Measurements from ENCODE around the gene PRELID3B.
A peak's percentile ranks its signal among the peaks of the same experiment; 100 is the strongest.
"Not testable (repeated sequence)": the region's sequence is repeated elsewhere in the genome, so short reads cannot be mapped to it uniquely, and the experiment has no call there.

Gene PRELID3B

GRCh38 chr20:59014680-59015389 is 27.8 kb downstream of the PRELID3B start:
- Histone ChIP-seq H3K9me3 (replicated peaks; ENCODE audit: low read length) (no peaks in the 10 kb centered on the region), H3K4me2 (ENCODE audit: low read length) (no peak overlapping the region), H3K4me3 (ENCODE audit: low read length) (no peak overlapping the region), H3K9ac (ENCODE audit: low read depth, low read length) (no peak overlapping the region), H3K36me3 (ENCODE audit: insufficient read depth, low read length) (no peaks in the 10 kb centered on the region), H3K4me1 (ENCODE audit: control insufficient read depth, insufficient read depth, low read length) (peaks cover 14% of the 10 kb centered on the region), H3K27me3 (ENCODE audit: control insufficient read depth, insufficient read depth, low read length) (no peaks in the 10 kb centered on the region)

GRCh38 chr20:59013959-59014608 is 28.5 kb downstream of the PRELID3B start:
- H3K27me3 ChIP-seq (ENCODE audit: control insufficient read depth, insufficient read depth, low read length), result no peaks in the 10 kb centered on the region
- H3K36me3 ChIP-seq (ENCODE audit: insufficient read depth, low read length), result no peaks in the 10 kb centered on the region
- H3K4me1 ChIP-seq (ENCODE audit: control insufficient read depth, insufficient read depth, low read length), result peaks cover 14% of the 10 kb centered on the region
- no peak overlapping the region for H3K9ac ChIP-seq (ENCODE audit: low read depth, low read length)
- no peaks in the 10 kb centered on the region for H3K9me3 ChIP-seq (replicated peaks; ENCODE audit: low read length)
- no peak overlapping the region for H3K4me2 ChIP-seq (ENCODE audit: low read length)
- H3K4me3 ChIP-seq (ENCODE audit: low read length), result no peak overlapping the region

- Histone ChIP-seq H3K27me3 (ENCODE audit: control insufficient read depth, insufficient read depth, low read length) (no peaks in the 10 kb centered on the region), H3K4me1 (ENCODE audit: control insufficient read depth, insufficient read depth, low read length) (peaks cover 14% of the 10 kb centered on the region), H3K4me2 (ENCODE audit: low read length) (no peak overlapping the region), H3K9ac (ENCODE audit: low read depth, low read length) (no peak overlapping the region), H3K36me3 (ENCODE audit: insufficient read depth, low read length) (no peaks in the 10 kb centered on the region), H3K9me3 (replicated peaks; ENCODE audit: low read length) (no peaks in the 10 kb centered on the region), H3K4me3 (ENCODE audit: low read length) (no peak overlapping the region)
Observed at GRCh38 chr20:59013031-59013951, 29.3 kb downstream of the PRELID3B start.

- H3K4me3 ChIP-seq (ENCODE audit: low read length); H3K36me3 ChIP-seq (ENCODE audit: insufficient read depth, low read length); H3K27me3 ChIP-seq (ENCODE audit: control insufficient read depth, insufficient read depth, low read length); H3K9me3 ChIP-seq (replicated peaks; ENCODE audit: low read length); H3K9ac ChIP-seq (ENCODE audit: low read depth, low read length): not testable (repeated sequence)
- peaks cover 20% of the 10 kb centered on the region for H3K4me1 ChIP-seq (ENCODE audit: control insufficient read depth, insufficient read depth, low read length)
- H3K4me2 ChIP-seq (ENCODE audit: low read length), result peak overlapping the region; percentile 68
Observed at GRCh38 chr20:59011874-59012157, 30.8 kb downstream of the PRELID3B start.

GRCh38 chr20:59010995-59011873 is 31.4 kb downstream of the PRELID3B start:
- Histone ChIP-seq H3K4me3 (ENCODE audit: low read length) (peak overlapping the region; percentile 38), H3K27me3 (ENCODE audit: control insufficient read depth, insufficient read depth, low read length) (no peaks in the 10 kb centered on the region), H3K4me2 (ENCODE audit: low read length) (peak overlapping the region; percentile 68), H3K9ac (ENCODE audit: low read depth, low read length) (peak overlapping the region; percentile 59), H3K36me3 (ENCODE audit: insufficient read depth, low read length) (no peaks in the 10 kb centered on the region), H3K9me3 (replicated peaks; ENCODE audit: low read length) (no peaks in the 10 kb centered on the region), H3K4me1 (ENCODE audit: control insufficient read depth, insufficient read depth, low read length) (peaks cover 20% of the 10 kb centered on the region)

- Histone ChIP-seq H3K4me1 (ENCODE audit: control insufficient read depth, insufficient read depth, low read length) (peaks cover 28% of the 10 kb centered on the region), H3K9ac (ENCODE audit: low read depth, low read length) (peak overlapping the region; percentile 59), H3K27me3 (ENCODE audit: control insufficient read depth, insufficient read depth, low read length) (no peaks in the 10 kb centered on the region), H3K4me2 (ENCODE audit: low read length) (peak overlapping the region; percentile 13), H3K4me3 (ENCODE audit: low read length) (no peak overlapping the region), H3K9me3 (replicated peaks; ENCODE audit: low read length) (no peaks in the 10 kb centered on the region), H3K36me3 (ENCODE audit: insufficient read depth, low read length) (no peaks in the 10 kb centered on the region)
Observed at GRCh38 chr20:59010321-59010994, 32.1 kb downstream of the PRELID3B start.

- peaks cover 37% of the 10 kb centered on the region for H3K4me1 ChIP-seq (ENCODE audit: control insufficient read depth, insufficient read depth, low read length)
- peaks cover 4% of the 10 kb centered on the region for H3K36me3 ChIP-seq (ENCODE audit: insufficient read depth, low read length)
- H3K27me3 ChIP-seq (ENCODE audit: control insufficient read depth, insufficient read depth, low read length), result no peaks in the 10 kb centered on the region
- H3K4me2 ChIP-seq (ENCODE audit: low read length), result no peak overlapping the region
- H3K9ac ChIP-seq (ENCODE audit: low read depth, low read length), result no peak overlapping the region
- no peak overlapping the region for H3K4me3 ChIP-seq (ENCODE audit: low read length)
- H3K9me3 ChIP-seq (replicated peaks; ENCODE audit: low read length), result no peaks in the 10 kb centered on the region
Observed at GRCh38 chr20:59008715-59009336, 33.8 kb downstream of the PRELID3B start.

- Histone ChIP-seq H3K4me3 (ENCODE audit: low read length) (peak overlapping the region; percentile 90), H3K27me3 (ENCODE audit: control insufficient read depth, insufficient read depth, low read length) (no peaks in the 10 kb centered on the region), H3K4me1 (ENCODE audit: control insufficient read depth, insufficient read depth, low read length) (peaks cover 45% of the 10 kb centered on the region), H3K9ac (ENCODE audit: low read depth, low read length) (peak overlapping the region; percentile 95), H3K9me3 (replicated peaks; ENCODE audit: low read length) (no peaks in the 10 kb centered on the region), H3K4me2 (ENCODE audit: low read length) (peak overlapping the region; percentile 100), H3K36me3 (ENCODE audit: insufficient read depth, low read length) (peaks cover 12% of the 10 kb centered on the region)
Observed at GRCh38 chr20:59007665-59008511, 34.7 kb downstream of the PRELID3B start.

- Histone ChIP-seq H3K36me3 (ENCODE audit: insufficient read depth, low read length) (peaks cover 12% of the 10 kb centered on the region), H3K4me3 (ENCODE audit: low read length) (peak within 1 kb of the TSS; percentile 90), H3K4me1 (ENCODE audit: control insufficient read depth, insufficient read depth, low read length) (peaks cover 45% of the 10 kb centered on the region), H3K9me3 (replicated peaks; ENCODE audit: low read length) (no peaks in the 10 kb centered on the region), H3K9ac (ENCODE audit: low read depth, low read length) (peak within 1 kb of the TSS; percentile 95), H3K27me3 (ENCODE audit: control insufficient read depth, insufficient read depth, low read length) (no peaks in the 10 kb centered on the region), H3K4me2 (ENCODE audit: low read length) (peak within 1 kb of the TSS; percentile 100)
Observed at GRCh38 chr20:59006864-59007664, 35.5 kb downstream of the PRELID3B start, which contains the start of gene CTSZ. Gene CTSZ (minus strand): TSS chr20:59007254. CDS start chr20:59007128, 126 bp downstream.

Measured in skeletal muscle satellite cell (primary cell).